ENCODE measurements around the gene SLC9A8. TPM values are rescaled to one million over a fixed set of nuclear protein-coding genes. Genes with fewer than 3 reads are reported as not detected.
A peak's percentile ranks its signal among the peaks of the same experiment; 100 is the strongest.

Gene SLC9A8
- total and polyA plus RNA-seq, 9 of the 15 experiments (the other 6 are each of a cell fraction or from before 2014, with no cell fraction given) = 0.56 to 9.7 (median 5.0) TPM

- no peak for TF ChIP-seq NR2C2 (CRISPR knock-in tag; IDR thresholded peaks at IDR 0.05)
- peak; percentile 63; the same call in 1 of the 2 replicates for TF ChIP-seq NR2C2 (tag; IDR thresholded peaks at IDR 0.05)
- TF ChIP-seq FOXA3 (CRISPR knock-in tag; conservative IDR thresholded peaks at IDR 0.05 in 1 of 2, IDR thresholded peaks at IDR 0.05 in 1 of 2) = no peak
- TF ChIP-seq SNRNP70 (optimal IDR thresholded peaks at IDR 0.05; ENCODE audit: low read depth, low read length) = no peak
- no peak for TF ChIP-seq MCM7 (IDR thresholded peaks at IDR 0.05)
- TF ChIP-seq PTTG1 (tag; IDR thresholded peaks at IDR 0.05; ENCODE audit: low read depth) = no peak
- no peak for TF ChIP-seq CHD1 (IDR thresholded peaks at IDR 0.05; ENCODE audit: low read length)
- TF ChIP-seq ZNF766 (CRISPR knock-in tag; conservative IDR thresholded peaks at IDR 0.05) = no peak
- no peak for TF ChIP-seq THRAP3 (IDR thresholded peaks at IDR 0.05; ENCODE audit: borderline replicate concordance)
- 0 out of 4 replicates have a peak, but pooled peaks of 1 of the 2 experiments have one; percentile 34 for TF ChIP-seq TRIM24 (IDR thresholded peaks at IDR 0.05)
- TF ChIP-seq ATF4 (CRISPR knock-in tag; IDR thresholded peaks at IDR 0.05) = no peak
- no peak for TF ChIP-seq ETS2 (tag; IDR thresholded peaks at IDR 0.05; ENCODE audit: borderline replicate concordance, poor library complexity, severe bottlenecking)
- TF ChIP-seq ZNF512 (tag; IDR thresholded peaks at IDR 0.05) = no peak
- TF ChIP-seq CTCF (IDR thresholded peaks at IDR 0.05 in 2 of 3, conservative IDR thresholded peaks at IDR 0.05 in 1 of 3; ENCODE audit: insufficient read depth in 2 of 3, low read depth in 1 of 3, low read length in 3 of 3) = peak; percentile 38 to 53 (median 43); a peak in 5 of 6 replicates
- no peak for TF ChIP-seq MAFF (IDR thresholded peaks at IDR 0.05; ENCODE audit: low read length)
- TF ChIP-seq ESRRA (IDR thresholded peaks at IDR 0.05; ENCODE audit: borderline replicate concordance, low read depth) = peak; percentile 63
- no peak for TF ChIP-seq DNMT1 (IDR thresholded peaks at IDR 0.05)
- TF ChIP-seq ESRRB (CRISPR knock-in tag; IDR thresholded peaks at IDR 0.05; ENCODE audit: borderline replicate concordance) = no peak
- no peak for TF ChIP-seq GABPB2 (CRISPR knock-in tag; conservative IDR thresholded peaks at IDR 0.05)
- TF ChIP-seq CREB3 (tag; conservative IDR thresholded peaks at IDR 0.05; ENCODE audit: low read depth) = no peak
- no peak for TF ChIP-seq ZNF3 (CRISPR knock-in tag; IDR thresholded peaks at IDR 0.05)
- no peak for TF ChIP-seq ZNF175 (CRISPR knock-in tag; IDR thresholded peaks at IDR 0.05; ENCODE audit: low read depth)
- TF ChIP-seq JUNB (CRISPR knock-in tag; conservative IDR thresholded peaks at IDR 0.05) = 0 out of 2 replicates have a peak, but pooled peaks have one; percentile 37
Measured at GRCh38 chr20:49812507-49813304, at the start of gene SLC9A8 (continued).

Data from K562 (cell line).